KBM-7 (cell line): ENCODE data around the gene PRND.
"Not testable (repeated sequence)": the region's sequence is repeated elsewhere in the genome, so short reads cannot be mapped to it uniquely, and the experiment has no call there.

Experiments
- DNase-seq: peaks from one replicate; pipeline ENCODE4 v3.0.0-alpha.2; 2015
- in situ Hi-C: fragments of 300-500 bp; cut with MboI; formaldehyde crosslinking; loops from 2 replicates; pipeline ENCODE4 v1.14.3; 2020; ENCODE audit warnings: low sequenced_read_pairs, low pct_unique_long_range_greater_than_20kb, mixed read lengths

PRND gene

DNA sequence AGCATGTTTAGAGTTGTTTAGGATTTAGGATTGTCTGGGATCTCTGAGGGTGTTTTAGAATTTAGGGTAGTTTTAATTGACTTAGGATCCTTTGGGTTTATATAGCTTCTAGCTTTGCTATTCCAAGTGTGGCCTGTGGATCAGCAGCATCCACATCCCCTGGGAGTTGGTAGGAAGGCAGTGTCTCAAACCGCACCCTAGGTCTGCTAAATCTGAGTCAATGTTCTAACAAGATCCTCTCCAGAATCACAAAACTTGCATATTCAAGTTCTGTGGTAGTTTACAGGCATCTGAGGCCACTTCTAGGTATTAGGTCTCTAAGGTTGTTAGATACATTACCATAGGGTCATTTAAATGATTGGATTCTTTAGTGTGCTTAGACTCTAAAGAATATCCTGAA is 48.3 kb downstream of the PRND start:
- in situ Hi-C loops = no loop called here
- DNase-seq = no peak

DNA sequence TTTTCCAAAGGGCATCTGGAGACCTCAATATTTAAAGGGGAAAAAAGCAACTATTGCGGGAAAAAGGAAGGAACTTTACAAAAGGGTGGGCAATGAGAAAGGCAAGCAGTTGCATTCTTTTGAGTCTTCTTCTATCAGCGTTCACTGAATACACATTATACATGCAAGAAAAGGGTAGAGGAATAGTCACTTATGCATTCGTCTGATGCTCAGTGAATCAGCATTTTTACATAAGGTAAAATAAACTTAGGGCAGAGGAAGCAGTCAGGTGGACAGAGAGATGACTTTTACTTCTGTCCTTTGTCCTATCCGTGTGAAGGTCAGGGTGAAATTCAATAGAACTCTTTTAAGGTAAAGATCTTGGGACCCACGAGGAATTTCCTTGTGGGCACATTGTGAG is 49.3 kb downstream of the PRND start:
- DNase-seq = no peak
- in situ Hi-C loops = no loop called here

DNA sequence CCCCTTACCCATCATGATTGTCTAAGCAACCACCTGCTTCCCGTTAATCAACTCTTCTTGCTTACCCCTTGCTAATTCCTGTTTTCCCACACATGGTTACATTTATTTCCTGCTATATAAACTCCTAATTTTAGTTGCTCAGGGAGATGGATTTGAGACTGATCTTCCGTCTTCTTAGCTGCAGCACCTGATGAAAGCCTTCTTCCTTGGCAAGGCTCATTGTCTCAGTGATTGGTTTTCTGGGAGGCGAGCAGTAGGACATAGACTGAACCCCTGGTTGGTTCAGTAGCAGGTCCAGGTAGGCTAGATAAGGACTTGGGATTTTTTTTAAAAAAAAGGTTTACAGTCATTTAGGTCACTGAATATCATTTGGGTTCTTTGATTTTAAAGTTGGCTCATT is 50.4 kb downstream of the PRND start:
- in situ Hi-C loops = no loop called here
- no peak for DNase-seq

DNA sequence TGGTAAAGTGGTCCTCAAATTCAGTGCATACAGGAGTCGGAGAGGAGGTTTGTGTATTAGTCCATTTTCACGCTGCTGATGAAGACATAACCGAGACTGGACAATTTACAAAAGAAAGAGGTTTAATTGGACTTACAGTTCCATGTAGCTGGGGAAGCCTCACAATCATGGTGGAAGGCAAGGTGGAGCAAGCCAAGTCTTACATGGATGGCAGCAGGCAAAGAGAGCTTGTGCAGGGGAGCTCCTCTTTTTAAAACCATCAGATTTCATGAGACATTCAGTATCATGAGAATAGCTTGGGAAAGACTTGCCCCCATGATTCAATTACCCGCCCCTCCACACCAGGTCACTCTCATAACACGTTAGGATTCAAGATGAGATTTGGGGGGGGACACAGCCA is 51.3 kb downstream of the PRND start:
- in situ Hi-C loops, DNase-seq: not testable (repeated sequence)

DNA sequence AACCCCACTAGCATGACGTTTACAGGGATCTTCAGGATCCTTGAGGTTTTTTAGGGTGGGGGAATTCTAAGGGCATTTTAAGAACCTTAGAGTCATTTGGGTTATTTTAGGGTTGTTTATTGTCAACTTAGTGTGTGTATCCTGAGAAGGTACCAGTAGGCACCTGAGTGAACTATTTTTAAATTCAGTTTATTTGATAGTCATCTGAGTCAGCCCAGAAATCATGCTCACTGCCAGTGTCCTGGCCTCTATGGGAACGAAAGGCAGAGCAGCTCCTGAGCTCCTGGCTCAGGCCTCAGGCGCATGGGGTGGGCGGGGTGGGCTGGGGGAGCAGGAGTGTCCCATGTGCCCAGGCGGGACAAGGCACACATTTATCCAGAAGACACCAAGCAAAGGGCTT is 52.0 kb downstream of the PRND start:
- DNase-seq = no peak

DNA sequence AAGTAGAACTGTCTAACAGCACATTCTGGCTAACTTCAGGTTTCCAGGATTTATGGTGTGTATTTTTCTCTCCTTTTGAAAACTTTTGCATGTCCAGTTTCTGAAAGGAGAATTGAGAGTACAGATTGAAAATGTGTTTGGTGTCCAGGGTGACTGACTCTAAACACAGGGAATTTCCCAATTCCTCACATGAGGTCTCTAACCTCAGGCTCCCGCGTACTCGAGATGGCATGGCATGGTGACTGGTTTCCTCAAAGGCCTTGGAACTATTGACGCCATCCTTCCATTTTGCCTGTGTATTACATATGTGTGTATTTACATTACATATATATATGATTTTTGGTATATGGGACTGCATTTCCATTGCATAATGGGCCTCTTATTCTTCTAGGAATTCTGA is 52.5 kb downstream of the PRND start:
- DNase-seq = no peak
- in situ Hi-C loops = no loop called here

More for the DNA sequence above, 52.0 kb downstream of the PRND start:
- in situ Hi-C loops = no loop called here

DNA sequence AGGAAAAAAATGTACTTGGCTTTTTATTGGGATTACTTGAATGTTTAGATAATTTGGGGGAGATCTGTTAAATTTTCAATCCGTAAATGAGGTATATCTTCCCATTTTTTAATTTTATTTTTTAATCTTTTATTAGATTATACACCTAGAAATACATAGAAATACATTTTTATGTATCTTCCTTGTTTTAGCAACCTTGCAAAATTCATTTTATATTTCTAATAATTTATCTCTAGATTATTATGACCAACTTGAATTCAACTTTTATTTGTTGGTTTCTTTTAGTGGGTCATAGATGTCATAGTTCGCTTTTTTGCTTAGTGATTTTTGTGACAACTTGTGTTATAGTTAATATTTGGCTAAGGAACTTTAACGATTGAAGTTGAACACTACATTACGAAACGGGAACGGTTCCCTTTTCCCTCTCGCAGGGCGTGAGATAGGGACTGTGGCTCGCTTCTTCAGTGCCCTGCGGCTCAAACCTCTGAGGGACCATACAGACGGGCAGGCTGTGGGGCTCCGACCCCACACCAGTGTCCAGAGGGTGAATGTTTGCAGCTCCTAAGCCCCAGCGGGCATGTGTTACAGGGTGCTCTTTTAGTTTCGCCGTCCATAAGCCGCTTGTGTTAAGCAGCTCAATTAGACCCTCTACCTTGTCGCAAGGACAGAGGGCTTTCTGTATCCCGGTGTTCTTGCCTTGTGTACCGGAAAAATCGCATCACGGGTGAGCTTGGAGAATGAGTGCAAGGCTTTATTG is 53.8 kb downstream of the PRND start:
- in situ Hi-C loops = no loop called here
- no peak for DNase-seq

DNA sequence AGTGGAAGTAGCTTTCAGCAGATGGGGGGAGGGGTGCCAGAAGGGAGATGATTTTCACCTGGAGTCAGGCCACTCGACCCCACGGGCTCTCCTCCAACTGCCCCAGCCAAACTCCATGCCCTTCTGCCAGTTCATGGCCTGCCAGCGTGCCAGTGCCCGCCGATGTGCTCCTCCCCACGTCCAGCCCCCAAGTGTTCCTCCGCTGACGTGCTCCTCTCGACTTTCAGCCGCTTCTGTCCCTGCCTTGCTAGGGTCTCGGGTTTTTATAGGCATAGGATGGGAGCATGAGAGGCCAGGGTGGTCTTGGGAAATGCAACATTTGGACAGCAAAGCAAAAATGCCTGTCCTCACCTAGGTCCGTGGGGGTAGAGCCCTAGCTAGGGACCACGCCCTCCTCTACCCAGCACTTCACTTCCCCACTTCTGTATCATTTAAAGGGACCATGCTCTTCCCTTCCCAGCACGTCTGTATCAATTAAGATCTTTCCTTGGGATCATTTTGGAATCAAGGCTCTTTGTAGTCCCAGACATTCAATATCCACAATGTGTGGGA is 54.4 kb downstream of the PRND start:
- in situ Hi-C loops = no loop called here

More for the DNA sequence above, 54.4 kb downstream of the PRND start:
- DNase-seq = no peak
